HuH-7 (cell line): Measurements from ENCODE around the gene SCCPDH.
"Not testable (repeated sequence)": the region's sequence is repeated elsewhere in the genome, so short reads cannot be mapped to it uniquely, and the experiment has no call there.

Source experiments
- DNase-seq: peaks from one replicate; pipeline ENCODE4 v3.0.0; 2011; ENCODE audit warnings: low spot score

The SCCPDH gene

DNA sequence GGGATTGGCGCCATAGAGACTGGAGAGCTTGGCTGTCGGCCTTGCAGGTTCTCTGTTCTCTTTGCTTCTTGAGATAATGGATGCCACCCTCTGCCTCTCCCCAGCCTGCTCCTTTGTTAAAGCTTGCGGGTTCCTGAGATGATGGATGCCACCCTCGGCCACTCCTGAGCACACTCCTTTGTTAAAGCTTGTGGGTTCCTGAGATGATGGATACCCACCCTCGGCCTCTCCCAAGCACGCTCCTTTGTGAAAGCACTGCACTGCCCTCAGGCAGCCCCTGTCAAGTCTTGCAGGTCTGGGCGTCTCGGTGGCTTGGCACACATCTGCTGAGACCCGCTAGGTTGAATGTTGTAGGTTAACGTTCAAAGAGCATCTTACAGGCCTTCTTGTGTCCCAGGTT is 76.5 kb downstream of the SCCPDH start:
- DNase-seq, result no peak

DNA sequence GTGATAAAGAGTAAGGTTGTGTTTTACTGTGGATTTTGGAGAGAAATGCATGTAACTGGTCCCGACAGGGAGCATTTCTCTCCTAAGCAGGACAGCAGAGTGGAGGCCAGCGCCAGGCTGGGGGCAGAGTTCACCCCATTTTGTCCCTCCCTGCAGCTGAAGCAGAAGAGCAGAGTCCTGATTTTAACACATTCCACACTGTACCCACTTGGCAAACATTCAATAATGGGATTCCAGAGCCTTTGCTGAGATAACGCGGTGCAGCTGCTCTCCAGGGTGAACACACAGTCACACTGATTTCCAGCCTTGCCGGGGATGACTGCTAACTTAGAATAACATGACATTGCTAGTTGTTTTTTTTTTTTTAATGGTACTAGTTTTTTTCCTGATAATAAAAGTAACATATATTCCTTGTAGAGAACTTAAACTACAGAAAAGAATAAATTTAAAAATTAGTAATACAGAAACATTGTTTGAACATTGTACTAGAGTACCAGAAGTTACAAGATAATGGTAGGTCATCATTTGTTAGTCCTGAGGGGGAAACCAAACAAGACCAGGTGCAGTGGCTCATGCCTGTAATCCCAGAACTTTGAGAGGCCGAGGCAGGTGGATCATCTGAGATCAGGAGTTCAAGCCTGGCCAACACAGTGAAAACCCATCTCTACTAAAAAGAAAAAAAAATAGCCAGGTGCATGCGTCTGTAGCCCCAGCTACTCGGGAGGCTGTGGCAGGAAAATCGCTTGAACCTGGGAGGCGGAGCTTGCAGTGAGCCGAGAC is 77.2 kb downstream of the SCCPDH start:
- DNase-seq, result no peak

DNA sequence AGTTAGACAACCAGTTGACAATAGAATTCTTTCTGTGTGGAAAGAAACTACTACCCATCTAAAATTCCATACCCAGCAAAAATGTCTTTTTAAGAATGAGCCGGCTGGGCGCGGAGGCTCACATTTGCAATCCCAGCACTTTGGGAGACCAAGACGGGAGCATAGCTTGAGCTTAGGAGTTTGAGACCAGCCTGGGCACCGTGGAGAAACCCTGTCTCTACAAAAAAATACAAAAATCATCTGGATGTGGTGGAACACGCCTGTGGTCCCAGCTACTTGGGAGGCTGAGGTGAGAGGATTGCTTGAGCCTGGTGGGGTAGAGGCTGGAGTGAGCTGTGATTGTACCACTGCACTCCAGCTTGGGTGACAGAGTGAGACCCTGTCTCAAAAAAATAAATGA is 79.2 kb downstream of the SCCPDH start:
- no peak for DNase-seq

DNA sequence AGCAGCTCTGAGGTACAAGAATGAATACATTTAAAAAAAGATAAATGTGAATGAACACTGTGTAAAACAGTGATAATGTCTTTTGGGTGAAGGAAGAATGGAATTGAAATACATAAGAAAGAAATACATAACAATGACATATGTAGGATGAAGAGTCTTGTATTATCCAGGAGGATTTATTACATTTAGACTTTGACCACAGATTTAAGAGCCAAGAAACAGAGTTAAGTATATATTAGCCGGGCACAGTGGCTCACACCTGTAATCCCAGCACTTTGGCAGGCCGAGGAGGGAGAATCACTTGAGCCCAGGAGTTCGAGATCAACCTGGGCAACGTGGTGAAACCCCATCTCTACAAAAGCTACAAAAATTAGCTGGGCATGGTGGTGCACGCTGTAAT is 79.7 kb downstream of the SCCPDH start:
- no peak for DNase-seq

DNA sequence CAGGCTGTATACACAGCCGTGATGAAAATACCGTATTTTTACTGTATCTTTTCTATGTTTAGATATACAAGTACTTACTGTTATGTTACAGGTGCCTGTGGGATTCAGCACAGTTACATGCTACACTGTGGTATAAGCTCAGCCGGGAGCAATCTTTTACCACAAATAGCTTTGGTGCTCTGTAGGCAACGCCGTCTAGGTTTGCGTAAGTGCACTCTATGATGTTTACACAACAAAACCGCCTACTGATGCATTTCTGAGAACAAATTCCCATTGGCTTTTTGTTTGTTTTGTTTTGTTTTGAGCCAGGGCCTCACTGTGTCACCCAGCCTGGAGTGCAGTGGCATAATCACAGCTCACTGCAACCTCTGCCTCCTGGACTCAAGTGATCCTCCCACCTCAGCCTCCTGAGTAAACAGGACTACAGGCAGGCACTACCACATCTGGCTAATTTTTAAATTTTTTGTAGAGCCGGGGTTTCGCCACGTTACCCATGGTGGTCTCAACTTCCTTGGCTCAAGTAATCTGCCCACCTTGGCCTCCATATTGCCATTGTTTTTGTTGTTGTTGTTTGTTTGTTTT is 81.0 kb downstream of the SCCPDH start:
- no peak for DNase-seq

DNA sequence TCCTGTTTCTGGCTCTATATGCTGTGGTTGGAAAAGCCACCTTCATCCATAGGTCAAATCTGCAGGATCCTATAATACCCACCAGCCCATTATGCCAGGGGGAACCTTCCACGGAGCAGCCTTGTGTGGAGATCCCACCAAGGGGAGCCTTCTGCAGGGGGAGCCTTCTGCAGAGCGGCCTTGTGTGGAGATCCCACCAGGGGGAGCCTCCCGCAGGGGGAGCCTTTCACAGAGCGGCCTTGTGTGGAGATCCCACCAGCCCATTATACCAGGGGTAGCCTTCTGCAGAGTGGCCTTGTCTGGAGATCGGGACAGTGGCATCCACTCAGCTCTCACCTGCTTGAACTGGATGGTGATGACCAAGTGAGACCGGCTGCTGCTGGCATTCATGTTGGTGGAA is 85.3 kb downstream of the SCCPDH start:
- no peak for DNase-seq

DNA sequence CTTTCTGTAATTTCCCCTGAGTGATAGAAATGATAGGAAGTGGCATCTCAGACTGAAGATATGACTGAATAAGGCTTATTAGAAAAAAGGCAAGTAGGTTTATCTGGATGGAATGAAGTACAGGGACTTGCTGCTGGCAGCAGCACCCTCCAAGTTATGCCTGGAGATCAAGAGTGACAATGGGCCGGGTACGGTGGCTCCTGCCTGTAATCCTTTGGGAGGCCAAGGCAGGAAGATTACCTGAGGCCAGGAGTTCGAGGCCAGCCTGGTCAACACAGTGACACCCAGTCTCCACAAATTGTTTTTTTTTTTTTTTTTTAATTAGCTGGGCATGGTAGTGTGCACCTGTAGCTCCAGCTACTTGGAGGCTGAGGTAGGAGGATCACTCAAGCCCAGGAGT is 87.8 kb downstream of the SCCPDH start:
- DNase-seq, result no peak

DNA sequence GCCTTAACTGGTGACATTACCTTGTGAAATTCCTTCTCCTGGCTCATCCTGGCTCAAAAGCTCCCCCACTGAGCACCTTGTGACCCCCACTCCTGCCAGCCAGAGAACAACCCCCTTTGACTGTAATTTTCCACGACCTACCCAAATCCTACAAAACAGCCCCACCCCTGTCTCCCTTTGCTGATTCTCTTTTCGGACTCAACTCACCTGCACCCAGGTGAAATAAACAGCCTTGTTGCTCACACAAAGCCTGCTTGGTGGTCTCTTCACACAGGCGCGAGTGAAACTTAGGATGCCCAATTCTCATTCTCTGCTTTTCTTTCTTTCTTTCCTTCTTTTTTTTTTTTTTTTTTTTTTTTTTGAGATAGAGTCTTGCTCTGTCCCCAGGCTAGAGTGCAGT is 89.1 kb downstream of the SCCPDH start:
- not testable (repeated sequence) for DNase-seq

DNA sequence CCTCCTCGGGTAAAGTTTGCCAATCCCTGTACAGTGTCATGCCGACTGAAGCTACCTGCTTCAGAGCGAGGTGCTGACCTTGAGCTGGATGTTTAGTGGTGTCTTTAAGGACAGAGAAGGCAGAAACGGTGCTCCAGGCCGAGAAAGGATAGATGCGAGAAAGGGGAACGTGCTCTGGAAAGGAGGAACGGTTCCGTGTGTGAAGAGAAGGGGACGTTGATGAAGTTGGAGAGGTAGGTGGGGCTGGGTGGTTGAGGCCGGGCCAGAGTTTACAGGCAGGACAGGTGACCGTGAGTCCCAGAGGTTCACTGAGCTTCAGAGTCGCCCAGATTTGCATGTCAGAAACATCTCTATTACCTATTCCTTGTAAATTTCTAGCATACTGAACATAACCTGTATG is 90.7 kb downstream of the SCCPDH start:
- no peak for DNase-seq

DNA sequence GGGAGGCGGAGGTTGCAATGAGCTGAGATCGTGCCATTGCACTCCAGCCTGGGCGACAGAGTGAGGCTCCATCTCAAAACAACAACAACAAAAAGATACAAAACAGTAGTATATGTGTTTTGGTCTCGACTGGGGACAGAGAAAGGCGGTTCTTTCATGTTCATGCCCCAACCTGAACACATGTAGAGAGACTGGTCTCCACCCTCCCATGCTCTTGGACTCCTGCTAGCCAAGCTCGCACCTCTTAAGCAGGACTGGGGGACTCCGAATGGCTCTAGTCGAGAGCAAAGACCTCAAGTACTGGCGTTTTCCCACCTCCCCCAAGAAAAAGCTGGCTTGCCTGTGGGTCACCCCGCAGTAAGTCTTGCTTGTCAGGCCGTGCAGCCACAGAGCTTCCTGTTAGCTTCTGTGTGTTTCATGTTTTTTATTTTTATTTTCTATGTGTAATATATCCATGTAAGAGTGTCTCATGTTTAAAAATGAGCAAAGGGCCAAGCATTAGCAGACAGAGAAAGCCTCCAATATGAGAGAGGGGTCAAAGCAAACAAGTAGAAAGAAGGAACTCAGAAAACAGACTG is 91.6 kb downstream of the SCCPDH start:
- no peak for DNase-seq
